Mononuclear cell (primary cell): Measurements from ENCODE around the gene GPR18. TPM values are rescaled to one million over a fixed set of nuclear protein-coding genes. Genes with fewer than 3 reads are reported as not detected.

Experiments used
- total RNA-seq: library from RNA; depleted of rRNA; stranded (reverse); fragments of >200 nt; gene quantifications from one replicate; pipeline ENCODE4 v1.2.3, GENCODE V29; 2012

GPR18 gene
- total RNA-seq, 1 donor: 38.0 TPM

Other genes starting within 250 kb of the GPR18 start
- gene UBAC2, start 57.5 kb downstream of the GPR18 start, total RNA-seq: 51.3 TPM
- 991 TPM for gene GPR183, start 49.0 kb upstream of the GPR18 start, total RNA-seq
- 78.6 TPM for gene TM9SF2, start 243.1 kb upstream of the GPR18 start, total RNA-seq